ENCODE results near the gene ADGRF3.

ADGRF3 gene

GRCh38 chr2:26284132-26284531, 62.5 kb downstream of the ADGRF3 start:
- no peak for TF ChIP-seq CTCF (conservative IDR thresholded peaks at IDR 0.05)
- no peak overlapping the region for H3K27ac ChIP-seq

- TF ChIP-seq CTCF (conservative IDR thresholded peaks at IDR 0.05): no peak
- H3K27ac ChIP-seq: no peak overlapping the region
Measured at GRCh38 chr2:26283606-26284005, 63.0 kb downstream of the ADGRF3 start.

GRCh38 chr2:26281226-26281625, 65.4 kb downstream of the ADGRF3 start:
- no peak for TF ChIP-seq CTCF (conservative IDR thresholded peaks at IDR 0.05)

GRCh38 chr2:26279886-26280285, 66.7 kb downstream of the ADGRF3 start:
- H3K27ac ChIP-seq: no peak overlapping the region
- TF ChIP-seq CTCF (conservative IDR thresholded peaks at IDR 0.05): no peak

More at GRCh38 chr2:26281226-26281625, 65.4 kb downstream of the ADGRF3 start:
- no peak overlapping the region for H3K27ac ChIP-seq

GRCh38 chr2:26276484-26277227, 69.9 kb downstream of the ADGRF3 start:
- no peak for TF ChIP-seq CTCF (conservative IDR thresholded peaks at IDR 0.05)

GRCh38 chr2:26274058-26274613, 72.5 kb downstream of the ADGRF3 start:
- H3K27ac ChIP-seq: peak overlapping the region; percentile 59
- TF ChIP-seq CTCF (conservative IDR thresholded peaks at IDR 0.05): no peak

More at GRCh38 chr2:26276484-26277227, 69.9 kb downstream of the ADGRF3 start:
- H3K27ac ChIP-seq: no peak overlapping the region

GRCh38 chr2:26273501-26273900, 73.1 kb downstream of the ADGRF3 start:
- TF ChIP-seq CTCF (conservative IDR thresholded peaks at IDR 0.05): no peak
- H3K27ac ChIP-seq: peak overlapping the region; percentile 59

All from VCaP (cell line).